NB4 (cell line): ENCODE data around the gene RAP1GAP.

Source experiments
- DNase-seq: peaks from one replicate; pipeline ENCODE4 v3.0.0; 2010; ENCODE audit warnings: low read depth
- H3K4me3 ChIP-seq: one replicate; pipeline ENCODE4 v1.5.1; 2011; ENCODE audit warnings: mild to moderate bottlenecking, low read depth, low read length, moderate library complexity
- MYC ChIP-seq: IDR thresholded peaks from 2 replicates; pipeline ENCODE4 v1.6.1; 2011; ENCODE audit warnings: low read depth, low read length
- POLR2A ChIP-seq: IDR thresholded peaks from 2 replicates; pipeline ENCODE4 v1.6.1; 2011; ENCODE audit warnings: mild to moderate bottlenecking; ENCODE audit not compliant: insufficient read length; ENCODE audit errors: extremely low read depth
- TF ChIP-seq, protein P1 (sequence below): IDR thresholded peaks from one replicate; pipeline ENCODE4 v1.5.1; 2012; ENCODE audit warnings: low read depth, low read length
- TF ChIP-seq, protein P2 (sequence below): IDR thresholded peaks from 2 replicates; pipeline ENCODE4 v1.6.1; 2011; ENCODE audit warnings: low read depth, low read length

RAP1GAP gene

DNA sequence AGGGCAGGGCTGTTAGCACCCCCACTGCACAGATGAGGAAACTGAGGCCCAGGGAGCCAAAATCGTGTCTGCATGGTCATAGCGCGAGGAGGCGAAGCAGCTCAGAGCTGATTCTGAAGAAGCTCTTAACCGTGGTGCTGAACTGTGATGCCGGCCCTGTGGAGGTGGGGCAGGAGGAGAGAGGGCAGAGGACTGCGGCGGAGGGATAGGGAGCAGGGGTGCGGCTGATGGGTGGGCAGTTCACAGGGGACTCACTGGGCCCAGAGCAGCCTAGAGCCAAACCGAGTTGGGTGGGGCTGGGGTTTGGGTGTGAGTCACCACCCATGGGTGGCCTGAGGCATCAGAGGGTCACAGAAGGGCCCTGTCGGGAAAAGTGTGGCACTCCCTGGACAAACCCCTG lies 74.7 kb downstream of the RAP1GAP start:
- no peak overlapping the region for H3K4me3 ChIP-seq
- DNase-seq = peak; percentile 42
- TF ChIP-seq, protein P1, sequence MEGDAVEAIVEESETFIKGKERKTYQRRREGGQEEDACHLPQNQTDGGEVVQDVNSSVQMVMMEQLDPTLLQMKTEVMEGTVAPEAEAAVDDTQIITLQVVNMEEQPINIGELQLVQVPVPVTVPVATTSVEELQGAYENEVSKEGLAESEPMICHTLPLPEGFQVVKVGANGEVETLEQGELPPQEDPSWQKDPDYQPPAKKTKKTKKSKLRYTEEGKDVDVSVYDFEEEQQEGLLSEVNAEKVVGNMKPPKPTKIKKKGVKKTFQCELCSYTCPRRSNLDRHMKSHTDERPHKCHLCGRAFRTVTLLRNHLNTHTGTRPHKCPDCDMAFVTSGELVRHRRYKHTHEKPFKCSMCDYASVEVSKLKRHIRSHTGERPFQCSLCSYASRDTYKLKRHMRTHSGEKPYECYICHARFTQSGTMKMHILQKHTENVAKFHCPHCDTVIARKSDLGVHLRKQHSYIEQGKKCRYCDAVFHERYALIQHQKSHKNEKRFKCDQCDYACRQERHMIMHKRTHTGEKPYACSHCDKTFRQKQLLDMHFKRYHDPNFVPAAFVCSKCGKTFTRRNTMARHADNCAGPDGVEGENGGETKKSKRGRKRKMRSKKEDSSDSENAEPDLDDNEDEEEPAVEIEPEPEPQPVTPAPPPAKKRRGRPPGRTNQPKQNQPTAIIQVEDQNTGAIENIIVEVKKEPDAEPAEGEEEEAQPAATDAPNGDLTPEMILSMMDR = no peak
- TF ChIP-seq POLR2A (no peak), MYC (no peak)
- TF ChIP-seq, protein P2, sequence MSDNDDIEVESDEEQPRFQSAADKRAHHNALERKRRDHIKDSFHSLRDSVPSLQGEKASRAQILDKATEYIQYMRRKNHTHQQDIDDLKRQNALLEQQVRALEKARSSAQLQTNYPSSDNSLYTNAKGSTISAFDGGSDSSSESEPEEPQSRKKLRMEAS = no peak

DNA sequence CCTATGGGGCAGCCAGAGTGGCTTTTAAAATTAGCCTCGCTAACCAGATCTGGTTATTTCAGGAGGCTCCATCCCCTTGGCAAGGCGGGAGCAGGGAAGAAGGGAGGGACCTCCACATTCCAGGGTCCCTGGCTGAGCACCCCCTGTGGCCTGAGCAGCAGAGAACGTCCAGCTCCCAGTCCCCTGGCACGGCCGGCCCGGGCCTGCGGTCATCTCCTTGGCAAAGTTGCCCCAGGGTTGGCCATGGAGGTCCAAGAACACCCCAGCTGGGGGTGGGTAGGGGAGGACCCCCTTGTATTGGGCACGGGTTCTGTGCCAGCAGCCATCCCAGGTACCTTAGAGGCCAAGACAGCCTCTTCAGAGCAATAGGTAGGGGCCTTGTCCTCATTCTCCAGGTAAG lies 75.9 kb downstream of the RAP1GAP start:
- no peak overlapping the region for H3K4me3 ChIP-seq
- TF ChIP-seq, protein P1 = no peak
- TF ChIP-seq MYC (no peak), POLR2A (no peak)
- TF ChIP-seq, protein P2 = no peak
- no peak for DNase-seq

DNA sequence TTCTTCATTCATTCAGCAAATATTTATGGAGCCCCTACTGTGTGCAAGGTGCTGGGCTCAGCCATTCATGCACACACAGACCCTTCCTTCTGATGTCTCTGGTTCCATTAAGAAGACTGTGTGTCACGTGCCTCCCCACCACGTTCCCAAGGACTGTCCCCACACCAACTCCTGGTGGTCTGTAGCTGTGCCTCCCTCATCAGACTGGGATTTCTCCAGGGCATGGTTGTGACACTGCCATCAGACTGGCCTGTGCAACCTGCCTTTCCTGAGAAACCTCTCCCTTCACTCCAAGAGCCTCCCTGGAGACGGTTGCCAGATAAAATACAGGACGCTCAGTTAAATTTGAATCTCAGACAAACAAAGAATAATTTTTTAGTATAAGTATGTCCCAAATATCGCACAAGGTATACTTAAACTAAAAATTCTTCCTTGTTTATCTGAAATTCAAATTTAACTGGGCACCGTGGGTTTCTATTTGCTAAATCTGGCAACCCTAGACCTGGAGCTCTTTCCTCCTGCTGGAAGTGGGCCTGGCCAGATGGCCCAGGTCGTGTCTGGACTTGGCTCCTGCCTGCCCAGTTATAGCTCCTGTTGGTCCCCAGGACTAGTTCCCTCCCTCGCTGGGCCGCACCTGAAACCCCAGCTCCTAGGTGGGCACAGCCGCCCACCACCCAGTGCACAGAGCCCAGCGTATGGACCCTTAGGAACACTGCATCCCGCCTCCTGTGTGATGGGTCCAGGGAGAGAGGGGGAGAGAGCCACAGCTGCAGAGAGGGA lies 76.9 kb downstream of the RAP1GAP start:
- no peak overlapping the region for H3K4me3 ChIP-seq
- TF ChIP-seq, protein P1 = no peak
- no peak for TF ChIP-seq MYC
- no peak for TF ChIP-seq POLR2A
- TF ChIP-seq, protein P2 = no peak
- DNase-seq = no peak

DNA sequence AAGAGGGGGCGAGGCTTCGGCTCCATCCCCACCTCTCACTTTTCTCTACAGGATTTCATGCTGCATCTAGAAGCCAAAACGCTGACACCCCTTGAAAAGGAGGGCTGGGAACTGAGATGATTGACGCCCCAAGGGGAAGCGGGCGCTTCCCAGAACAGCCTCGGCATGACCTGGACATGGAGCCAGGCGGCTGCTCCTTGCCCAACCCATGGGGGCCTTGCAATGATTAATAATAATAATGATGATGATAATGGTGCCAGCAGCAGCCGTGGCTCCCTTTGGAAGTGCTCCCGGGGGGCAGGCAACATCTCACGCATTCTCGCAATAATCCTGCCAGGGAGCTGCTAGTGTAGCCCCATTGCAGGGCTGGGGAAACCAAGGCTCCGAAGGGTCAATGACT lies 78.2 kb downstream of the RAP1GAP start:
- H3K4me3 ChIP-seq = no peak overlapping the region
- no peak for DNase-seq
- TF ChIP-seq, protein P1 = no peak
- TF ChIP-seq, protein P2 = no peak
- TF ChIP-seq MYC (no peak), POLR2A (no peak)

DNA sequence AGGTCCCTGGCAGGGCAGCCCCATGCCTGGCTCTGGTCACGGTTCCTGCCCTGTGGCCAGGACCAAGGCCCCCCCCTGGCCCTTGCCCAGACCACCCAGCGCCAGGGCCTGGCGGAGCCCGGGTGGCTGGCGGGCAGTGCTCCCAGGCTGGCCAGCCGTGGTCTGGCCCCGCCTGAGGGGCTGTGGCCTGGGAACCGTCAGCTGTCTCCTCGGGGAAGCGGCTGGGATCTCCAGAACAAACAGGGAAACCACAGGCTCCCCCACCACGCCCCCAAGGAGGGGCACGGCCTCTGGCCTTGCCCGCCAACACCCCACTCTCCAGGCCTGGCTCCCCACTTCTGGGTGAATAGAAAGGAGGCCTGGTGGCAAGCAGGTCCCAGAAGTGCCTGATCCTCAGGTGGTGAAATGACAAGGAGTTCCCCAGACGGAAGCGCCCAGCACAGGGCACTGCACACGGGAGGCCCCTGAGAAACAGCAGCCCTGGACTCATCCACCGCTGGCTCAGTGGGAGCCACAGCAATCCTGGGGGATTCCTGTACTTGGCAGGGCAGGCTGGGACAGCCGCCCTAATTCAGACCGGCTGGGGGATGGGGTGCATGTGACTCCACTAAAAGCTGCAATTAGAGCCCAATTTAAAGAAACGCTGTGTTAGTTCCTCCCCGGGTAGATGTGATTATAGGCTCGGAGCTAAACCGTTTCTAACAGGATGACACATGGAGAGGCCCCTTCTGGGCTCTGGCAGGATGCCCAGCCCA lies 78.9 kb downstream of the RAP1GAP start:
- TF ChIP-seq POLR2A = no peak
- TF ChIP-seq, protein P1 = no peak
- TF ChIP-seq, protein P2 = no peak
- no peak for TF ChIP-seq MYC
- H3K4me3 ChIP-seq = no peak overlapping the region
- DNase-seq = no peak
